Measurements from ENCODE around the gene SNCAIP. TPM values are rescaled to one million over a fixed set of nuclear protein-coding genes. Genes with fewer than 3 reads are reported as not detected.

The SNCAIP gene
- total RNA-seq, 1 experiment from 2014 or later = 3.0 TPM

DNA sequence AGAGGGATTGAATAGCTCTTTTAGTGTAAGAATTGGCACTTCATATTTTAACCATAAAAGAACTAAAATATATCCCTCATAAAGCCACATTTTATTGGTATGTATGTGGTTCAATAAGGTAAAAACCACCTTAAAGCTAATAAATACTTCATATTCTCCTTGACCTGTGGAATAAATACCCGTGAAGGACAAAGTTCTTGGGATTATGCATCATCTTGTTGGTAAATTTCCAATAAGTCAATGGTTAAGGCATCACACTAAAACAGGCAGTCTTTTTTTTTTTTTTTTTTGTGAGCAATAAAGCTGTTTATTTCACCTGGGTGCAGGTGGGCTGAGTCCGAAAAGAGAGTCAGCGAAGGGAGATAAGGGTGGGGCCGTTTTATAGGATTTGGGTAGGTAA is 161.9 kb downstream of the SNCAIP start:
- Histone ChIP-seq H3K9me3 (ENCODE audit: control insufficient read depth, low read depth, low read length) (no peaks in the 10 kb centered on the region), H3T11ph (ENCODE audit: low read length) (no peak overlapping the region), H3K4me2 (ENCODE audit: insufficient read depth, insufficient read length, low read length) (no peak overlapping the region), H3K27me3 (ENCODE audit: insufficient read depth, low read length) (no peaks in the 10 kb centered on the region), H3K23ac (ENCODE audit: insufficient read length, low read depth, low read length) (no peak overlapping the region), H3K18ac (ENCODE audit: insufficient read length, low read depth, low read length) (no peak overlapping the region), H3K9ac (ENCODE audit: extremely low read depth, insufficient read length, low read length) (no peak overlapping the region), H3K27ac (ENCODE audit: insufficient read length, low read depth, low read length) (no peak overlapping the region), H4K91ac (ENCODE audit: insufficient read length, low read depth, low read length) (no peak overlapping the region), H2BK120ac (ENCODE audit: low read depth, low read length, poor library complexity, severe bottlenecking) (no peak overlapping the region), H2BK20ac (ENCODE audit: low read depth, low read length, poor library complexity, severe bottlenecking) (no peak overlapping the region), H4K20me1 (ENCODE audit: control insufficient read depth, insufficient read depth, insufficient read length) (no peaks in the 10 kb centered on the region), H2BK12ac (ENCODE audit: insufficient read length, low read depth, low read length) (no peak overlapping the region), H2BK5ac (ENCODE audit: insufficient read length, low read length) (no peak overlapping the region), H3K23me2 (ENCODE audit: insufficient read length, low read depth, low read length, poor library complexity, severe bottlenecking) (no peaks in the 10 kb centered on the region), H3K56ac (ENCODE audit: insufficient read length, low read depth, low read length) (no peak overlapping the region), H2AFZ (ENCODE audit: low read length) (no peak overlapping the region), H3K14ac (ENCODE audit: insufficient read depth, low read length) (no peak overlapping the region), H3K79me2 (ENCODE audit: insufficient read depth, low read length) (no peaks in the 10 kb centered on the region), H3K4ac (ENCODE audit: low read depth, low read length) (no peak overlapping the region), H2AK5ac (ENCODE audit: insufficient read length, low read length) (no peak overlapping the region), H2BK15ac (ENCODE audit: low read depth, low read length) (no peak overlapping the region), H4K5ac (ENCODE audit: insufficient read length, low read depth, low read length) (no peak overlapping the region), H3K4me1 (ENCODE audit: insufficient read depth, low read length) (peaks cover 12% of the 10 kb centered on the region; the same call in 1 of the 2 replicates), H4K8ac (replicated peaks; ENCODE audit: insufficient read length, low read depth, low read length) (no peak overlapping the region), H3K79me1 (ENCODE audit: insufficient read depth, low read depth, low read length, poor library complexity, severe bottlenecking) (no peaks in the 10 kb centered on the region)
- Mint-ChIP-seq H3K36me3 (ENCODE audit: insufficient read depth in 1 of 3, low read depth in 3 of 3) (peaks cover 0 to 3% (median 0%) of the 10 kb centered on the region in 3 experiments; a peak in 1 of 7 replicates), H3K4me3 (no peak overlapping the region; a peak in 1 of 5 replicates), H3K27me3 (ENCODE audit: low read depth) (no peaks in the 10 kb centered on the region), H3K27ac (no peak overlapping the region), H3K9me3 (no peaks in the 10 kb centered on the region; a peak in 1 of 5 replicates), H3K4me1 (peaks cover 49 to 51% of the 10 kb centered on the region in 2 experiments)
- DNase-seq = no peak
- TF ChIP-seq, protein P1, sequence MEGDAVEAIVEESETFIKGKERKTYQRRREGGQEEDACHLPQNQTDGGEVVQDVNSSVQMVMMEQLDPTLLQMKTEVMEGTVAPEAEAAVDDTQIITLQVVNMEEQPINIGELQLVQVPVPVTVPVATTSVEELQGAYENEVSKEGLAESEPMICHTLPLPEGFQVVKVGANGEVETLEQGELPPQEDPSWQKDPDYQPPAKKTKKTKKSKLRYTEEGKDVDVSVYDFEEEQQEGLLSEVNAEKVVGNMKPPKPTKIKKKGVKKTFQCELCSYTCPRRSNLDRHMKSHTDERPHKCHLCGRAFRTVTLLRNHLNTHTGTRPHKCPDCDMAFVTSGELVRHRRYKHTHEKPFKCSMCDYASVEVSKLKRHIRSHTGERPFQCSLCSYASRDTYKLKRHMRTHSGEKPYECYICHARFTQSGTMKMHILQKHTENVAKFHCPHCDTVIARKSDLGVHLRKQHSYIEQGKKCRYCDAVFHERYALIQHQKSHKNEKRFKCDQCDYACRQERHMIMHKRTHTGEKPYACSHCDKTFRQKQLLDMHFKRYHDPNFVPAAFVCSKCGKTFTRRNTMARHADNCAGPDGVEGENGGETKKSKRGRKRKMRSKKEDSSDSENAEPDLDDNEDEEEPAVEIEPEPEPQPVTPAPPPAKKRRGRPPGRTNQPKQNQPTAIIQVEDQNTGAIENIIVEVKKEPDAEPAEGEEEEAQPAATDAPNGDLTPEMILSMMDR (conservative IDR thresholded peaks at IDR 0.05) = no peak
- WGBS (ENCODE audit: extremely low coverage, insufficient read length, low lambda C conversion rate) = no CpG with 5 or more reads among the region's 4 CpGs
